PC-9 (cell line): Measurements from ENCODE around the gene KIRREL2. TPM values are rescaled to one million over a fixed set of nuclear protein-coding genes. Genes with fewer than 3 reads are reported as not detected.

ENCODE experiments used
- BruUV-seq: library from RNA; stranded (reverse); fragments of 400-500 nt; replicated peaks from 2 replicates; lab custom pipeline; 2021; lab: Mats Ljungman, UMichigan
- CTCF ChIA-PET: fragments of 300-600 bp; sonication (Branson Sonifier 250); formaldehyde crosslinking; loops from one replicate; lab custom pipeline; 2022; ENCODE audit warnings: antibody characterized with exemption; lab: Charles Lee
- POLR2A ChIA-PET: fragments of 300-600 bp; sonication (Branson Sonifier 250); formaldehyde crosslinking; loops from one replicate; lab custom pipeline; 2022; ENCODE audit warnings: antibody characterized with exemption; ENCODE audit not compliant: unreplicated experiment; lab: Charles Lee
- DNase-seq, 2 experiments: peaks; one replicate each; pipeline versions ENCODE4 v3.0.0 to v3.0.0-alpha.2; 2015 to 2022; ENCODE audit warnings: mixed read lengths in 1 of 2
- H2AFZ ChIP-seq: fragments of 200-600 bp; sonication (generic); 2 replicates; pipeline ENCODE4 v1.8.1; 2017; ENCODE audit warnings: antibody characterized with exemption
- H3F3A ChIP-seq: fragments of 200-600 bp; sonication (generic); 2 replicates; pipeline ENCODE4 v1.8.1; 2017; ENCODE audit warnings: antibody characterized with exemption, mild to moderate bottlenecking, low read depth; ENCODE audit not compliant: insufficient read depth
- H3K27ac ChIP-seq: fragments of 200-600 bp; sonication (generic); 2 replicates; pipeline ENCODE4 v1.6.1; 2016; ENCODE audit warnings: mixed run types
- H3K27me3 ChIP-seq: fragments of 200-600 bp; sonication (generic); 2 replicates; pipeline ENCODE4 v1.6.1; 2016; ENCODE audit warnings: low read depth, mixed run types; ENCODE audit not compliant: insufficient read depth
- H3K36me3 ChIP-seq: fragments of 200-600 bp; sonication (generic); 2 replicates; pipeline ENCODE4 v1.6.1; 2016; ENCODE audit warnings: low read depth, mixed run types
- H3K4me1 ChIP-seq: fragments of 200-600 bp; sonication (generic); replicated peaks from 2 replicates; pipeline ENCODE4 v1.6.1; 2016; ENCODE audit warnings: mixed run types; ENCODE audit not compliant: insufficient read depth
- H3K4me2 ChIP-seq: fragments of 200-600 bp; sonication (generic); 2 replicates; pipeline ENCODE4 v1.6.1; 2017; ENCODE audit warnings: mixed run types
- H3K4me3 ChIP-seq: fragments of 200-600 bp; sonication (generic); 2 replicates; pipeline ENCODE4 v1.6.1; 2016; ENCODE audit warnings: mixed run types
- H3K79me2 ChIP-seq: fragments of 200-600 bp; sonication (generic); 2 replicates; pipeline ENCODE4 v1.6.1; 2017; ENCODE audit warnings: low read depth, mixed run types
- H3K9me2 ChIP-seq: fragments of 200-600 bp; sonication (generic); 2 replicates; pipeline ENCODE4 v1.8.1; 2017; ENCODE audit warnings: mild to moderate bottlenecking; ENCODE audit not compliant: insufficient read depth
- H3K9me3 ChIP-seq: fragments of 200-600 bp; sonication (generic); 2 replicates; pipeline ENCODE4 v1.8.1; 2016; ENCODE audit warnings: low read depth; ENCODE audit not compliant: insufficient read depth
- H4K20me1 ChIP-seq: fragments of 200-600 bp; sonication (generic); 2 replicates; pipeline ENCODE4 v1.8.1; 2017; ENCODE audit not compliant: insufficient read depth
- EZH2 ChIP-seq: fragments of 200-600 bp; sonication (generic); IDR thresholded peaks from 2 replicates; pipeline ENCODE4 v1.8.0; 2017; ENCODE audit warnings: antibody characterized with exemption, low read depth
- intact Hi-C: fragments of 100-400 bp; cut with micrococcal nuclease; formaldehyde crosslinking; loops from one replicate; pipeline ENCODE4 v1.10.0; 2022; ENCODE audit not compliant: unreplicated experiment
- total RNA-seq: library from RNA; stranded (reverse); gene quantifications from 2 replicates; pipeline ENCODE4 v1.2.3, GENCODE V29; 2021
- TF ChIP-seq, protein P1 (sequence below): fragments of 200-600 bp; sonication (generic); conservative IDR thresholded peaks from 2 replicates; pipeline ENCODE4 v1.6.1; 2017; ENCODE audit warnings: mixed run types, antibody characterized with exemption, mild to moderate bottlenecking, moderate library complexity

The KIRREL2 gene
- total RNA-seq, 1 experiment from 2014 or later = not detected

- H2AFZ ChIP-seq = no peak overlapping the region
- H3K4me1 ChIP-seq = no peaks in the 10 kb centered on the region
- no peaks in the 10 kb centered on the region for H3K9me3 ChIP-seq
- POLR2A ChIA-PET = no interaction called here
- no peak overlapping the region for H3K4me3 ChIP-seq
- BruUV-seq = no TSS peak
- CTCF ChIA-PET = no interaction called here
- DNase-seq = no peak
- no peak overlapping the region for H3K27ac ChIP-seq
- TF ChIP-seq, protein P1, sequence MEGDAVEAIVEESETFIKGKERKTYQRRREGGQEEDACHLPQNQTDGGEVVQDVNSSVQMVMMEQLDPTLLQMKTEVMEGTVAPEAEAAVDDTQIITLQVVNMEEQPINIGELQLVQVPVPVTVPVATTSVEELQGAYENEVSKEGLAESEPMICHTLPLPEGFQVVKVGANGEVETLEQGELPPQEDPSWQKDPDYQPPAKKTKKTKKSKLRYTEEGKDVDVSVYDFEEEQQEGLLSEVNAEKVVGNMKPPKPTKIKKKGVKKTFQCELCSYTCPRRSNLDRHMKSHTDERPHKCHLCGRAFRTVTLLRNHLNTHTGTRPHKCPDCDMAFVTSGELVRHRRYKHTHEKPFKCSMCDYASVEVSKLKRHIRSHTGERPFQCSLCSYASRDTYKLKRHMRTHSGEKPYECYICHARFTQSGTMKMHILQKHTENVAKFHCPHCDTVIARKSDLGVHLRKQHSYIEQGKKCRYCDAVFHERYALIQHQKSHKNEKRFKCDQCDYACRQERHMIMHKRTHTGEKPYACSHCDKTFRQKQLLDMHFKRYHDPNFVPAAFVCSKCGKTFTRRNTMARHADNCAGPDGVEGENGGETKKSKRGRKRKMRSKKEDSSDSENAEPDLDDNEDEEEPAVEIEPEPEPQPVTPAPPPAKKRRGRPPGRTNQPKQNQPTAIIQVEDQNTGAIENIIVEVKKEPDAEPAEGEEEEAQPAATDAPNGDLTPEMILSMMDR = no peak
- no peak for TF ChIP-seq EZH2
- no peaks in the 10 kb centered on the region for H3K9me2 ChIP-seq
- no peaks in the 10 kb centered on the region for H4K20me1 ChIP-seq
- peaks cover 50% of the 10 kb centered on the region for H3K27me3 ChIP-seq
- H3K36me3 ChIP-seq = no peaks in the 10 kb centered on the region
- H3F3A ChIP-seq = no peaks in the 10 kb centered on the region
- no peak overlapping the region for H3K4me2 ChIP-seq
- H3K79me2 ChIP-seq = no peaks in the 10 kb centered on the region
- intact Hi-C loops = no loop called here
Measured at GRCh38 chr19:35871611-35872010, 14.9 kb downstream of the KIRREL2 start.

- POLR2A ChIA-PET = no interaction called here
- Histone ChIP-seq H3K9me2 (no peaks in the 10 kb centered on the region), H3K4me2 (no peak overlapping the region), H3K4me3 (no peak overlapping the region), H3K27ac (no peak overlapping the region), H3K9me3 (no peaks in the 10 kb centered on the region), H2AFZ (no peak overlapping the region), H4K20me1 (no peaks in the 10 kb centered on the region), H3K36me3 (no peaks in the 10 kb centered on the region), H3F3A (no peaks in the 10 kb centered on the region), H3K79me2 (no peaks in the 10 kb centered on the region), H3K4me1 (no peaks in the 10 kb centered on the region), H3K27me3 (peaks cover 50% of the 10 kb centered on the region)
- no peak for DNase-seq
- CTCF ChIA-PET = no interaction called here
- BruUV-seq = no TSS peak
- intact Hi-C loops = no loop called here
- TF ChIP-seq, protein P1 = no peak
- TF ChIP-seq EZH2 = no peak
Measured at GRCh38 chr19:35872180-35872579, 15.5 kb downstream of the KIRREL2 start.

DNA sequence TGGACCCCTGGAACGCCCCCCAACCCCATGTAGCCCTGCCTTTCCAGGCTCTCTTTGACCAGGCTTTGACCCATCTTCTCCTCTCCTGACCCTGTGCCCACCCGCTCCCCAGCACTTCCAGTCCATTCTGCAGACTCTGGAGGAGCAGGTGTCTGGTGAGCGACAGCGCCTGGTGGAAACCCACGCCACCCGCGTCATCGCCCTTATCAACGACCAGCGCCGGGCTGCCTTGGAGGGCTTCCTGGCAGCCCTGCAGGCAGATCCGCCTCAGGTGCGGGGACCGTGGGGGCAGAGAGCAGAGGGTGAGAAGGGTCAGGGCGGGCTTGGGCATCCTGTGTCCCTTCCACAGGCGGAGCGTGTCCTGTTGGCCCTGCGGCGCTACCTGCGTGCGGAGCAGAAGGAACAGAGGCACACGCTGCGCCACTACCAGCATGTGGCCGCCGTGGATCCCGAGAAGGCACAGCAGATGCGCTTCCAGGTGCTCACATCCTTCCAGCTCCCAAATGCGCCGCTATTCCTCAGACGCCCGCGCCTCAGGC, 17.8 kb downstream of the KIRREL2 start:
- Histone ChIP-seq H3K4me1 (no peaks in the 10 kb centered on the region), H3K4me2 (no peak overlapping the region), H3K27ac (no peak overlapping the region), H3K9me2 (no peaks in the 10 kb centered on the region), H3K9me3 (no peaks in the 10 kb centered on the region), H3K79me2 (no peaks in the 10 kb centered on the region), H4K20me1 (no peaks in the 10 kb centered on the region), H3K4me3 (no peak overlapping the region), H3K36me3 (no peaks in the 10 kb centered on the region), H3K27me3 (peaks cover 52% of the 10 kb centered on the region), H2AFZ (no peak overlapping the region), H3F3A (no peaks in the 10 kb centered on the region)
- ChIA-PET CTCF (no interaction called here), POLR2A (no interaction called here)
- DNase-seq = no peak
- no peak for TF ChIP-seq EZH2
- TF ChIP-seq, protein P1 = no peak
- intact Hi-C loops = no loop called here
- BruUV-seq = no TSS peak
